ENCODE measurements around the gene P4HB.

Gene P4HB

DNA sequence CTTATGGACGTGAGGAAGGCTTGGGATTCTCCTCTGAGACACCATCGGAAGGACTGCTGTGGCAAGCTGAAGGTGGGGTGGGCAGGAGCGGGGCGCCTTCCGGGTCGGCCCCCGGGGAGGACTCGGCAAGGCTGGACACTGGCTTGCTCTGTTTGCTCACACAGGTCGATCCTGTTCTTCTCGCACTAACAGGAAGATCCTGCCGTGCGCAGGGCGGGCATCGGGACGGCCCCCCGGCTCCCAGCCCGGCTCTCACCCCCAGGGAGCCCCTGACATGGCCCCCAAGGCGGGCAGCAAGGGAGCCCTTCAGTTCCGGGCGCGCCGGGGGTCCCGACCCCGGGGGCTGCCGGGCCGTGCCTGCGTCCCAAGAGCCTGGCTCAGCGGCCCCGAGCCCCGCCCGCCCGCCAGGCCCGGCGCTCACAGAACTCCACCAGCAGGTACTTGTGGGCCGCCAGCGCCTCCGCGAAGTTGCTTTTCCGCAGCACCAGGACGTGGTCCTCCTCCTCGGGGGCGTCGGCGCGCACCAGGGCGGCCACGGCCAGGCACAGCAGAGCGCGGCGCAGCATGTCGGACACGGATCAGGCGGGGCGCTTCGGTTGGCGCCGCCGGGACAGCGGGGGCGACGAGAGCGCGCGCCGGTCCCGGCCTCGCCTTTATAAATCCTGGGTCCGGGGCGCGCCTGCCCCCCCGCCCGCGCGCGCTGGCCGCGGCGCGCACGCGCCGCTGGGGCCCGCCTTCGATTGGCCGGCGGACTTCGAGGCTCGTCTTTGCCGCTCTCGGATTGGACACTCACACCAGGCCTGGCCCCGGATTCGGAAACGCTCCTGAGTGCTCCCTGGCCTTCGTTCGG, at the start of gene P4HB:
Gene P4HB (minus strand): TSS at position 630 of the 850 bp plus-strand sequence. CDS start 64 bp downstream, at position 566.
- peak; percentile 12 for DNase-seq (ENCODE audit: low spot score)

DNA sequence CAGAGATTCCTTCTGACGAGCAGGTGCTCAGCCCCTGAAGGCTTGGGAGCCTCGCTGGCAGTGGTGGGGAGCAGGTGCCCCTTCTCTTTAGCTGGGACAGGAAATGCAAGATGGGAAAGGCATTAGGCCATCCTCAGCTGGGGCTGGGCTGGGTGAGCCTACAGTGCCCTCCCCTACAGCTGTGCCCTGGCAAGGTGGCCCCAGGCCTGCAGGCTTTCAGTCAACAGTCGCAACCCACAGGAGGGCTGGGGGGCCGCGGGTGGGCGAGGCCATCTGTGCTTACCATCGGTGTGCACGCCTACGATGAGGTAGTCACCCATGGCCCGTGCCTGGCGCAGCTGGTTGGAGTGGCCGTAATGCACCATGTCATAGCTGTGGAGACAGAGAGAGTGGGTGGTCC, 48.9 kb upstream of the P4HB start:
- DNase-seq (ENCODE audit: low spot score) = no peak

DNA sequence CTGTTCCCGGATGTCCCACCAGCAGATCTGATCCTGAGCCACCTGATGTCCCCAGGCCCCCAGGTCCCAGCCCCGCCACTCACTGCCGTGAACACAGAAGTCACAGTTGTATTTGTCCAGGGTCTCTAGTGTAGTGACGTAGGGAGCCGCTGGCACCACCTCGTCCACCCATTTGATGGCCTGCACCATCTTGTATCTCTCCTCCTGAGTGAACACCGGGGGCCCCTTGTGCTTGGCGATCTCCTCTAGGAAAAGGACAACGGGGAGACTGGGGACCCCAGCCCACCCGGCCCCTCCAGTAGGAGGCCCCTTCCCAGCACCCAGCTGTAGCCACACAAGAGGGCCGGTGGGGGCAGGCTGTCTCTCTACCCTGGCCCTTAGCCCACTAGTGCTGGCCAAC, 48.5 kb upstream of the P4HB start:
- DNase-seq (ENCODE audit: low spot score) = no peak

DNA sequence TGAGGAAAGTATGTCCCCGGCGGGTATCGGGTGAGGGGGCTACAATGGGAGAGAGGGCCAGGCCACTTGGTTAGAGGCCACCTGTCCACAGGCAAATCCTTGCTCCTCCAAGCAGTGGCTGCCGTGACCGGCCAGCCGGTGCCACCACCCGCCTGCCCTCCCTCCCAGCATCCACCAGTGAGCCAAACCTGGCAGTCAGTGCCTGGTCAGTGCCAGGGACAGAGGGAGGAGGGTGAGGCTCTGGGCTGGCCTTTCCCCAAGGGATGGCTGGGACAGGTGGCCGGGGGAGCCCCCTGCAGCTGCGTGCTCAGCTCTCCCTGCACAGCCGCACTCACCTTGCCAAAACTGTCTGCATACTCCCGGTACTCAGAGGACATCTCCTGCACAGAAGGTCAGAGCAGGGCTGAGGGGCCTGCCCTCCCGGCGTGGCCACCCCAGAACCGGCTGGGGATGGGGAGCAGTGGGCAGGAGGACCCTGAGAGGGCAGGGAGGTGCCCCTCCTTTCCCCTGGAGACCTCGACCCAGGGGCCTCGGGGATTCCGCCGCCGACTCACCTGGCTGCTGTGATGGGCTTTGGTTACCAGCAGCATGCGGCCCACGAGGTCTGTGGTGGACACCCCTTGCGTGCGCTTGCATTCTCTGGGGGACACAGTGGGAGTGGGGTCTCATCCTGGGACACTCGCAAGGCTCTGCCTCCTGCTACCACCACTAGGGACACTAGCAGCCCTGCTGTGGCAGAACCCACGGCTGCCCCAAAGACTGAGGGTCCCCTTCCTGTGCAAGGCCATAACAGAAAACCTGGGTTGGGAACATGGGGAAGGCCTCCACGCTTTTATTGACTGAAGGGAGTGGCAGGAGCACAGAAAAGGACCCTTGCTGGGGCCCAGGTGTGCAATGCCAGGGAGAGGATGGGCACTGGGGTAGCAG, 47.1 kb upstream of the P4HB start:
- no peak for DNase-seq (ENCODE audit: low spot score)

DNA sequence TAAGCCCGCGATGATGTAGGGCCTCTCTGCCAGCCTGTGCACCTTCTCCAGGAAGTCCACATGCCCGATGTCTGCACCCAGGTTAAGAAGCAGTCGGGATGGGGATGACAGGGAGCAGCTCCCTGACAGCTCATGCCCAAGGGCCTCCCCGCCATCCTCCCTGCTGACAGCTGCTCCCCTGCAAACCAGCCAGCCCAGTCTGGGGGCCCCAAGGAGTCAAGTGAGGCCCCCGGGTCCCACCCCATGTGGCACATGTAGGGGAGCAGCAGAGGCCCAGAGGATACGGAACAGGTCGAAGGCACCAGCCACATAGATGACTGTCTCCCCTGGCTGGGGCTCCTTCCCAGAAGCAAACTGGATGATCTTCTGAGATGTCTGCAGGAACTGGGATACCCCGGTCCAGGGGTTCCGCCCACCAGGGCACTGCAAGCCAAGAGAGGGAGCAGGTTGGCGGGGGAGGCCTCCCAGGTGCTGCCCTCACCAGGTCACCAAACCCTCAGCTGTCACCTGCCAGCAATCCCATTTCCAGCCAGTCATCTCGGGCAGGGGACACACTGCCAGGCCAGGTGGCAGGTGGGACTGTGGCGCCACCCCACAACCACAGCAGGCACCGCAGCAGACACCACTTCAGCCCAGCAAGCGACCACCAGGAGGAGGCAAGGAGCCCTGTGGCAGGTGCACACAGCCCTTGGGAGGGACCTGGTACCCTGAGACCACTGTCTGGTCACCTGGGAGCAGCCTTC, 46.3 kb upstream of the P4HB start:
- DNase-seq (ENCODE audit: low spot score) = no peak

DNA sequence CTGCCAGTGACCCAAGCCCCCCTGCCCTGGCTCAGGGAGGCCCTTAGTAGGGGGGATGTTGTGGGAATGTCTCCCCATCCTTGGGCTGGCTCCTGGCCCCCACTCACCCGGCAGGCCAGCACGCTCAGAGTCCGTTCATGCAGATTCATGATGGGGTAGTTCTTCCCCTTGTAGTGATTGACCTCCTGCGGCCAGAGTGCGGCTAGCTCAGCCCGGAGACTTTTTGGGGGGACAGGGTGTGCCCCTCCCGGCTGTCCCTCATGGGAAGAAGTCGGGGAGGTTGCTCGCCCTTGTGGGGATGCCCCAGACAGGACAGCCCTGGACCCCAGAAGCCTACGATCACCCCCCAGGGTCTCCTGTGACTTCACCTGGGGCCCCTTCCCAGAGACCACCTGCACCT, 45.7 kb upstream of the P4HB start:
- DNase-seq (ENCODE audit: low spot score) = no peak

DNA sequence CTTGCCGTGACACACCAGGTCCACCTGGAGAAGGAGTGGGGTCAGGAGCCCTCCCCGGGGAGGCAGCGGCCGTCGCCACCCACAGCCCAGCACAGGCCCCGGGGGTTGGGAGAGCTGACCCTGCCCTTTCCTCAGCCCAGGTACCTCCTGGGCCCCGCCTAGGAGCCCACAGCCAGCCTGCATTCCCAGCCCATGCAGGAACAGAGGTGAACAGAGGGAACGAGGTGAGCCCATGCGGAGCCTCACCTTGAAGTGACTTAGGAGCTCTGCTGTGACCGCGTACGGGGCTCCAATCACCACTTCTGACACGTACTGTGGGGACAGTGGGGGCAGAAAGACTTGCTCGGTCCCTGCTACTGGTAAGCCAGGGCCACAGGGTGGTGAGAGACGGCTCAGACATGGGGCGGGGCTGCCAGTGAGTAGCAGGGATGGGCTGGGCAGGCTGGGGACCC, 45.1 kb upstream of the P4HB start:
- DNase-seq (ENCODE audit: low spot score) = no peak

DNA sequence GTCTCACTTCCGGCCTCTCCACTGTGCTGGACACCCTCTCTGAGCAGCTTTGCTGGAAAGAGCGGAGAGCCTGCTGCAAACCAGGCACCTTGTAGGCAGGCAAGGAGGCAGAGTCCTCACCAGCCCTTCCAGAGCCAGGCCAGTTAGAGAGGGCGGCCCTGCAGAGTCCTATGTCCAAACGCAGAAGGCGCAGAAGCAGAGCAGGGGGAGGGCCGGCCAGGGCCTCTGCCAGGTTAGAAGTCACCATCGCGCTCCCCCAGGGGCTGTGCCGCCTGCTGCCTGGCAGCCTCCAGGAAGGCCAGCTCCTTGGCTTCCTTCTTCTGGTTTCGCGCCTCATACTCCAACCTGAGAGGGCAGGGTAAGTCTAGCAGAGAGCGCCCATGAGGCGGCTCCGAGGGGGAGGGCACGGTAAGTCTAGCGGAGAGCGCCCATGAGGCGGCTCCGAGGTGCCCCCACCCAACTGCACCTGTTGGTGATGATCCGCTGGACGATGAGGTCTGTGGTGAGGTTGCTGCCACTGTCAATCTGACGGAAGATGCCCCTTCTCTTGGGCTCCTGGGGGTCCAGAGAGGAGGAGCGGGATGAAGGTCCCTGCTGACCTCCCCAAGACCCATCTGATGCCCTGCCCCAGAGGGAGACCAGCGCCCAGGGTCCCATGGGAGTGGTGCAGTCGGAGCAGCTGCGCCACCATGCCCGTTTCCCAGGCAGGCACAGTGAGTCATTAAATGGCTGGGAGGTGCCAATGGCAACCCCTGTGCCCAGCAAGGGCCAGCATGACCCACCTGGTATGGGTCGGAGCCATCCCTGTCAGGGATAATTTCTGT, 44.5 kb upstream of the P4HB start:
- no peak for DNase-seq (ENCODE audit: low spot score)

DNA sequence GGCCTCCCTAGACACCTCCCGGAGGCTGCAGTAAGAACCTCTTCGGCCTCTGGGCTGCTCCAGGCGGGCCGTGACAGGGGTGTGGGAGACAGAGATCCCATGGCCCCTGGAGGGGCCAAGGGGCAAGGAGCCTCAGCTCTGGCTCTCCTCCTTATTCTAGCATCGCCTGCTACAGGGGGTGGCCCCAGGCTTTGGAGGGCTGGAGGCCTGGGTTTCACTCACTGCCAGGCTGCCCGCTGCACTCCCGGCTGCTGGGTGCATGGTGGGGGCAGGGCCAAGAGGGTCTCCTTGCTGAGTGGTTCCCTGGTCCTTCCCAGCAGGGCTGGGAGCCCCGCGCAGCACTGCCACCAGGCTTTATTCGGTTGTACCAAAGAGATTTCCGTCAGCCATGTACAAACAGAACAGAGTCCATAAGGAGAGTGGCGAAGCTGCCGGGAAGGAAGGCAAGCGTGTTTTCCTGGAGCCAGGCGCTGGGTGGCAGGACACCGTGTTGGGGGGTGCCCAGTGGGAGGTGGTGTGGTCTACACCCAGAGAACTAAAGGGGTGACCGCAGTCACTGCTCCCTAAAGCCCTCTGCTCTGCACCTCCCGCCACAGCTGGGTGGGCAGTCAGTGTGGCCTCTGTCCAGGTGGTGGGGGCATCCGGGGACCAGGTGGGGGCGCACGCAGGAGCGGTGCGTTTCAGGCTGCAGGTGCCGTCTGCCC, 43.7 kb upstream of the P4HB start:
- no peak for DNase-seq (ENCODE audit: low spot score)

DNA sequence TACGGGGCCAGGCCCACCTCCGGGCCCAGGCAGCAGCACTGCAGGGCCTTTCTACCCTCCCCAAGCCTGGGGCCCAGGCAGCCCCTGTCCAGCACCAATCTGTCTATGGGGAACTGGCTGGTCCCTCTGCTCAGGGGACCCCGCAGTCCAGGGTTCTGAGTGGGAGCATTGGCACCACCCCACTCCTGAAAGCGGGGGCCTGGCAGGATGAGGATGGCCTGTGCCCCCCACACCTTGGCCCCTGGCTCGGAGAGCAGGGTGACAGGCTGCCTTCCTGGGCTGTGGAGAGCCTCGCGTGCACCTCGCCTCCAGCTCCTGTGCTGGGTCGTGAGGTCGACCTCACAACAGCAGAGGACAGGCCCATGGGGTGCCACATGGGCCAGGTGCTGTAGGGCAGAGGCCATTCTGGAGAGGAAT, 43.1 kb upstream of the P4HB start:
- DNase-seq (ENCODE audit: low spot score) = no peak

DNA sequence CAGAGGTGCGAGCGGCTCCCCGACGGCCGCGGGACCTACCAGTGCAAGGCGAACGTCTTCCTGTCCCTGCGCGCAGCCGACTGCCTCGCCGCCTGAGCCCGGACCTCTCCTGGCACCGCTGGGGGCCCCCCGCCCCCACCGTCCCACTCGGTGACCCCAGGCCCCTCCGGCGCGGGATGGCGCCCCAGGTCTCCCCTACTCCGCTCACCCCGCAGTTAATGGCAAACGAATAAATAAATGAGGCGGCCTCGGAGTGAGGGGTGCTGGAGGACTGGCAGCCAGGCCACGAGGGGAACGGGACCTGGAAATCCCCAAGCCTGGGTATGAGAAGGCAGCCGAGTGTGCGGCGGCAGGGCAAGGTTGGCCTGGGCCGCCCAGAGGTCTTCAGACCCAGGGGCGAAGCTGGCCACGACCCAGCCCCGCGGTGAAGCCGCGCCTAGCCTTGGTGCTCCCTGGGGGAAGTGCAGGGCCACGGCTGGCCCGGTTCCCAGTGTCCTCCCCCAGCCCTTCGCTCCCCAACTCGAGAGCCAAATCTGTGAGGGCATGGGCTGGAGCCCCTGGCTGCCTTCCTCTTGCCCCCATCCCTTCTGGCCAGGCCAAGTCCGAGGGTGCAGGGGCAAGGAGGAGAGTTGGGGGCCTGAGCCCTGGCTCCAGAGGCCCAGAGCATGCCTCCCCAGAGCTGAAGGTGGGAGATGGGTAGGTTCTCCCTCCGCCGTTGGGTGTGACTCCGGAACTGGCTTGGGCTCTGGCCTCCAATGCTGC, 42.5 kb upstream of the P4HB start:
- DNase-seq (ENCODE audit: low spot score) = no peak

DNA sequence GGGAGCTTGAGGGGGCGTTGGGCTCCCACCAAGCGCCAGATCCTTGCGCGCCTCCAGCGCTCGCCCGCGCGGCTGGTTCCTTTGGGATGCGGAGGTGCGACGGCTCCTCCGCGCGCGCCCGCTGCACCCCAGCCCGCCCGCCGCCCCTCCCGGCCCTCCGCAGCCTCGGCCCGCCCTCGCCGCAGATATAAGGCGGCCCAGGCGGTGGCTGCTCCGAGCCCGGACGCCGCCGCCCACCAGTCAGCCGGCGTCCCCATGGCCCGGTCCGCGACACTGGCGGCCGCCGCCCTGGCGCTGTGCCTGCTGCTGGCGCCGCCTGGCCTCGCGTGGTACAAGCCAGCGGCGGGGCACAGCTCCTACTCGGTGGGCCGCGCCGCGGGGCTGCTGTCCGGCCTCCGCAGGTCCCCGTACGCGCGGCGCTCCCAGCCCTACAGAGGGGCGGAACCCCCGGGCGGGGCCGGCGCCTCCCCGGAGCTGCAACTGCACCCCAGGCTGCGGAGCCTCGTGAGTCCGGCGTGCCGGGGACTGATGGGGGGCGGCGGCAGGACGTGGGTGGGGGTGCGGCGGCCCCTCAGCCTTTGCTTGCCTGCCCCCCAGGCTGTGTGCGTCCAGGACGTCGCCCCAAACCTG, 41.8 kb upstream of the P4HB start, which contains the start of gene NPB:
Gene NPB (plus strand): TSS at position 216 of the 630 bp plus-strand sequence. CDS start 40 bp downstream, at position 256.
- peak; percentile 38 for DNase-seq (ENCODE audit: low spot score)

DNA sequence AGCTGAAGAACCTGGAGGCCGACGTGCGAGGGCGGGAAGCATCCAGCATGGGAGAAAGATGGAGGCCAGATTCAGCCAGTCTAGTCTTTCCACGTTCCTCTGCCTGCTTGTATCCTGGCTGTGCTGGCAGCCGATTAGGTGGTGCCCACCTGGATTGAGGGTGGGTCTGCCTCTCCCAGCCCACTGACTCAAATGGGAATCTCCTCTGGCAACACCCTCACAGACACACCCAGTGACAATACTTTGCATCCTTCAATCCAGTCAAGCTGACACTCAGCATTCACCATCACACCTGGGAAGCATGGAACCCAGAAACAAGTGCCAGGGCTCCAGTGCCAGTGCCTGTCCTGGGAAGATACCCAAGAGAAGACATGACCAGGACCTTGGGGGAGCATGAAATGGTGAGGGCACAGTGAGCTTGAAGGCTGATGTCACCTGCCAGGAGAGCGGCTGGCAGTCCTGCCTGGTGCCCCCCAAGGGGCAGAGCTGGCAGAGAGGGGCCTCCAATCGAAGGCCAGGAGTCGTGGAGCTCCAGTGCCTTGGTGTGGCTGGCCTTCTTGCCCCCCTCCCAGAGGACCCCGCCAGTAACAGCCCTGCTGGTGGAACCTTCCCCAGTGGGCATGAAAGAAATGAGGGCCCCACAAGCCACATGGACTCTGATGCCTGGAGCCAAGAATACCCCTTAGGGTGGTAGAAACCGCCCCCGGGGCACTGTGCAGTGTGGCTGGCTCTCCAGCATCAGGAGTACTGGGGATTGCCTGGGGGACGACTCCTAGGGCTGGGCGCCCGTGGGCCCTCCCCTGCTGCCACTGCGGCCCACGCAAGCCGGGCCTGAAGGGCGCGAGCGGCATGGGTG, 41.1 kb upstream of the P4HB start:
- no peak for DNase-seq (ENCODE audit: low spot score)

DNA sequence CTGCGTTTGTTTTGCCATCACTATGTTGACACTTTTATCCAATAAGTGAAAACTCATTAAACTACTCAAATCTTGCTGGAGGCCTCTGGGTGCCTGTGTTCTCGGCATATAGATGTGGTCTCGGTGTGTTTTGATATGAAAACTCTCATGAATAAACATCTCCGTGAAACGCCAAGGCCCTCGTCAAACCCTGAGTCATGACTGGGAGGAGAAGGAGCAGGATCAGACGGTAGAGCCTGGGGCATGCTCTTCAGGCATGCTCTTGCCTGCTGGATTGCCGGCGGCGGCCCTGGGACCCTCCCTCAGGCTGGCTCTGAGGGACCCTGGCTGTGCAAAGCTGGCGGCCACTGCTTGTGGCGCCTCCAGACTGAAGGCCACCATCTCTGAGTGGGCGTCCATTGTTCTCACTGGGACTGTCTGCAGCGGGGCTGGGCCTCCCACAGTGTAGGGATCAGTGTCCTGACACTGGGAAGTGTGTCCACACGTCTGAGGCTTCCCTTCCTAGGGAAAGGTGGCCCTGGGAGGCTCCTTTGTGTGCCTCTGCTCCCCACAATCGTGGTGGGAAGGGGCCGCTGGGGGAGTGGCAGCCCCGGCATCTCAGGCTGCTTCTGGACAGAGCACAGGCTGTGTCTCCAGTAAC, 40.0 kb upstream of the P4HB start:
- no peak for DNase-seq (ENCODE audit: low spot score)

DNA sequence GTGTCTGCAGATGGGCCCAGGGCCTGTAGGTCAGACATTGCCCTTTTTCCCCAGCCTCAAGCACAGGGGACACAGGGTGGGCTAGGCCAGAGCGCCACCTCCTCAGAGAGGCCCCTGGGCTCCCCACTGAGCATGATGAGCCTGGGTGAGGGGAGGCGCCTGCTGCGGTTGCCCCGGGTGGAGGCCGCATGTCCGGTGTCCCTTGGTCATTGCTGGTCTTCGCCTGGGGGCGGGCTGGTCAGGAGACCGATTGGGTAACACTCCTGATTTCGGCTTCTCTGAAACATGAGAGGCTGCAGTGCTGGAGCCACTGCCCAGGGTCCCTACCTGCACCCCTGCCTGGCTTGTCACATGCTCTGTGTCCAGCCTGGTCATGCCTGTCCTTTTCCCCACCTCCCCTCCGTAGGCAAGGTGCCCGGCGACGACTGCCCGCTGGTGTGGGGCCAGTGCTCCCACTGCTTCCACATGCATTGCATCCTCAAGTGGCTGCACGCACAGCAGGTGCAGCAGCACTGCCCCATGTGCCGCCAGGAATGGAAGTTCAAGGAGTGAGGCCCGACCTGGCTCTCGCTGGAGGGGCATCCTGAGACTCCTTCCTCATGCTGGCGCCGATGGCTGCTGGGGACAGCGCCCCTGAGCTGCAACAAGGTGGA, 39.3 kb upstream of the P4HB start:
- DNase-seq (ENCODE audit: low spot score) = no peak

DNA sequence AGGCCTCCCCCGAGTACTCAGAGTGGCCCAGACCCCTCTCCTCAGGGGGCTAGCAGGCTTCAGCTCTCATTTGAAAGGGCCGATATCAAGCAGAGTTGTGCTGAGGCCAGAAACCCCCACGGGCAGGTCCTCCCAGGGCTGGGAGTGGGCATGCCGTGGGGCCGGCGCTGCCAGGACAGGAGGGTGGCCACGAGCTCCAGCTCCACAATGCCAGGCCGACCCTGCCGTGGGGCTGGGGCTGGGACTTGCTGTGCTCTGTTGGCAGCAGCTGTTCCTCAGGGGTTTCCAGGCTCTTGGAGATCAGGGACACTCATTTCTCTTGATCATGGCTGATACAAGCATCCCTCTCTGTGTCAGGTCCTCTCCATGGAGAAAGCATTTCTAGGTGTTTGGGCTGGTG, 38.5 kb upstream of the P4HB start:
- DNase-seq (ENCODE audit: low spot score) = no peak
